Ascending aorta (tissue), 2 donors: ENCODE results near the gene PIM1. TPM values are rescaled to one million over a fixed set of nuclear protein-coding genes. Genes with fewer than 3 reads are reported as not detected.
A peak's percentile ranks its signal among the peaks of the same experiment; 100 is the strongest.

Source experiments
- DNase-seq, 2 donors: peaks; one replicate each; pipeline ENCODE4 v3.0.0-alpha.2; 2019; ENCODE audit warnings: low spot score in 2 of 2
- H3K27ac ChIP-seq, 2 donors: fragments of 200-600 bp; sonication (generic); one replicate each; pipeline ENCODE4 v1.5.1; 2016 to 2017; ENCODE audit warnings: mild to moderate bottlenecking in 1 of 2
- H3K27me3 ChIP-seq: fragments of 200-600 bp; sonication (generic); one replicate; pipeline ENCODE4 v1.5.1; 2017
- H3K36me3 ChIP-seq, 2 donors: fragments of 200-600 bp; sonication (generic); one replicate each; pipeline ENCODE4 v1.5.1; 2016
- H3K4me1 ChIP-seq, 2 donors: fragments of 200-600 bp; sonication (generic); one replicate each; pipeline ENCODE4 v1.5.1; 2016 to 2017; ENCODE audit warnings: mild to moderate bottlenecking in 1 of 2
- H3K4me3 ChIP-seq, 2 donors: fragments of 200-600 bp; sonication (generic); one replicate each; pipeline ENCODE4 v1.5.1; 2016 to 2017; ENCODE audit warnings: mild to moderate bottlenecking in 1 of 2
- H3K9me3 ChIP-seq, 2 donors: fragments of 200-600 bp; sonication (generic); one replicate each; pipeline ENCODE4 v1.5.1; 2016
- intact Hi-C: fragments of 100-400 bp; cut with DNase I; formaldehyde crosslinking; loops from one replicate; pipeline ENCODE4 v1.15.1; 2023
- total RNA-seq: library from RNA; depleted of rRNA; stranded (reverse); fragments of >200 nt; gene quantifications from one replicate; pipeline ENCODE4 v1.1.0, GENCODE V29; 2016
- TF ChIP-seq, protein P1 (sequence below), 3 experiments: fragments of 200-600 bp in 2 of 3; fragments of 450-650 bp in 1 of 3; sonication (generic) in 2 of 3; IDR thresholded peaks; one replicate each; pipeline ENCODE4 v1.5.1; 2016 to 2019; ENCODE audit warnings: antibody characterized with exemption in 3 of 3, mild to moderate bottlenecking in 1 of 3, moderate library complexity in 1 of 3

The PIM1 gene
- total RNA-seq, 1 donor from 2014 or later = 17.7 TPM

DNA sequence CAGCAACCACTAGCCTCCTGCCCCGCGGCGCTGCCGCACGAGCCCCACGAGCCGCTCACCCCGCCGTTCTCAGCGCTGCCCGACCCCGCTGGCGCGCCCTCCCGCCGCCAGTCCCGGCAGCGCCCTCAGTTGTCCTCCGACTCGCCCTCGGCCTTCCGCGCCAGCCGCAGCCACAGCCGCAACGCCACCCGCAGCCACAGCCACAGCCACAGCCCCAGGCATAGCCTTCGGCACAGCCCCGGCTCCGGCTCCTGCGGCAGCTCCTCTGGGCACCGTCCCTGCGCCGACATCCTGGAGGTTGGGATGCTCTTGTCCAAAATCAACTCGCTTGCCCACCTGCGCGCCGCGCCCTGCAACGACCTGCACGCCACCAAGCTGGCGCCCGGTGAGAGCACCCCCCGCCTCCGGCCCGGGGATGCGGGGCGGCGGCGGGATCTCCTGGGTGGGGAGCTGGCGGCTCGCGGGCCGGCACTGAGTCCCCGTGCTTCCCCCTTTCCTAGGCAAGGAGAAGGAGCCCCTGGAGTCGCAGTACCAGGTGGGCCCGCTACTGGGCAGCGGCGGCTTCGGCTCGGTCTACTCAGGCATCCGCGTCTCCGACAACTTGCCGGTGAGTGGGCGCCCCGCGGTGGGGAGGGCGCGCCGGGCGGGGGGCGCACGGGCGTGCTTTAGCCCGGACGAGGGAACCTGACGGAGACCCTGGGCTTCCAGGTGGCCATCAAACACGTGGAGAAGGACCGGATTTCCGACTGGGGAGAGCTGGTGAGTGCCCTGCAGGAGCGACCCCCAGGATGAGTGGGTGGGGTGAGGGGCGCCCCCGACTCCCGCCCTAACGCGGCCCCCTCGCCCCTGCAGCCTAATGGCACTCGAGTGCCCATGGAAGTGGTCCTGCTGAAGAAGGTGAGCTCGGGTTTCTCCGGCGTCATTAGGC is 585 bp downstream of the PIM1 start:
- H3K9me3 ChIP-seq = no peaks in the 10 kb centered on the region
- H3K27me3 ChIP-seq = no peaks in the 10 kb centered on the region
- H3K36me3 ChIP-seq = peaks cover 31 to 33% of the 10 kb centered on the region in 2 donors
- H3K27ac ChIP-seq = peak overlapping the region; percentile 89 to 93
- intact Hi-C loops = loop anchor here (1.0 kb wide), 1 partner anchor 68 kb away; no protein-coding TSS in a partner anchor
- H3K4me3 ChIP-seq = peak overlapping the region; percentile 91 to 92
- H3K4me1 ChIP-seq = peaks cover 0 to 21% of the 10 kb centered on the region in 2 donors
- TF ChIP-seq, protein P1, sequence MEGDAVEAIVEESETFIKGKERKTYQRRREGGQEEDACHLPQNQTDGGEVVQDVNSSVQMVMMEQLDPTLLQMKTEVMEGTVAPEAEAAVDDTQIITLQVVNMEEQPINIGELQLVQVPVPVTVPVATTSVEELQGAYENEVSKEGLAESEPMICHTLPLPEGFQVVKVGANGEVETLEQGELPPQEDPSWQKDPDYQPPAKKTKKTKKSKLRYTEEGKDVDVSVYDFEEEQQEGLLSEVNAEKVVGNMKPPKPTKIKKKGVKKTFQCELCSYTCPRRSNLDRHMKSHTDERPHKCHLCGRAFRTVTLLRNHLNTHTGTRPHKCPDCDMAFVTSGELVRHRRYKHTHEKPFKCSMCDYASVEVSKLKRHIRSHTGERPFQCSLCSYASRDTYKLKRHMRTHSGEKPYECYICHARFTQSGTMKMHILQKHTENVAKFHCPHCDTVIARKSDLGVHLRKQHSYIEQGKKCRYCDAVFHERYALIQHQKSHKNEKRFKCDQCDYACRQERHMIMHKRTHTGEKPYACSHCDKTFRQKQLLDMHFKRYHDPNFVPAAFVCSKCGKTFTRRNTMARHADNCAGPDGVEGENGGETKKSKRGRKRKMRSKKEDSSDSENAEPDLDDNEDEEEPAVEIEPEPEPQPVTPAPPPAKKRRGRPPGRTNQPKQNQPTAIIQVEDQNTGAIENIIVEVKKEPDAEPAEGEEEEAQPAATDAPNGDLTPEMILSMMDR (IDR thresholded peaks at IDR 0.05) = peak in 2 of 3 experiments; percentile 36 to 47
- peak in 1 of 2 donors; percentile 82 for DNase-seq

GRCh38 chr6:37171201-37171969 is 1.4 kb downstream of the PIM1 start:
- intact Hi-C loops = no loop called here
- TF ChIP-seq, protein P1 (IDR thresholded peaks at IDR 0.05) = no peak
- DNase-seq = peak in 1 of 2 donors; percentile 81
- Histone ChIP-seq H3K27me3 (no peaks in the 10 kb centered on the region), H3K4me3 (peak overlapping the region; percentile 91 to 92), H3K9me3 (no peaks in the 10 kb centered on the region), H3K4me1 (peaks cover 0 to 21% of the 10 kb centered on the region in 2 donors), H3K27ac (peak overlapping the region; percentile 89 to 93), H3K36me3 (peaks cover 34 to 37% of the 10 kb centered on the region in 2 donors)

DNA sequence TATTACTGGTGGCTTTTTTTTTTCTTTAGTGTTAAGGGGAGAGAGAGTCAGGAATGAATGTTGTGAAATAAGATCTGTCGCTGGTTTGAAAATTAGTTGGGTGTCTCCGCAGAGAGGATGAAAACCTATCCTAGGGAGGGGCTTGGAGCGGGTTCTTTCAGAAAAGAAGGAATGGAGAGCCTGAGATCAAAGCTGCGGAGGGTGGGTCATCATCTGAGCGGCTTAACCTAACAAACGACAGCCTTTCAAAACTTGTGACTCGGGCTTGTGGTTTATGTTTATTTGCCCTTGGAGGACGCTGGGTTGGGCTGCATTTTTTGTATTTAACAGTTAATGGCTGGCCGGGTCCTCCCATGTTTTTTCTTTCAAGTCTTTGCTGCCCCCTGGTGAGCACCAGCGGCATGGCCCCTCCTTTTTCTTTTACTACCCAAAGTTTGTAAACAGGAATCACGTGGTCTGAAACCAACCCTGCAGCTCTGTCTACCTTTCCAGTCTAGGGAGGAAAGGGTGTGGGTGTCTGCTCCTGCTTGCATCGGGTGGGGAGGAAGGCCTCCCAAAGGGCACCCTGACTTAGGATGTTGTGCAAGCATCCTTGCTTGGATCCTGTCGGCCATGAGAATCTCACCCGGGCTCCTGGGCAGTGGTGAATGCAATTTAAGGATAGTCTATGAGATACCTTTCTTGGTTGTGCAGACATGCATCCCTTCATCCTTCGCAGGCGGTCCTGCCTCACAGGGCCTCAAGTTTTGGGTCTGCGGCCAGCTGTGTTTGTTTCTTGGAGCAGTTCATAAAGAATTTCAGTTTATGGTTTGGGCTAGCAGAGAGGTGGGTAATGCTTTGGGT is 2.2 kb downstream of the PIM1 start:
- Histone ChIP-seq H3K9me3 (no peaks in the 10 kb centered on the region), H3K36me3 (peaks cover 34 to 37% of the 10 kb centered on the region in 2 donors), H3K4me1 (peaks cover 0 to 21% of the 10 kb centered on the region in 2 donors), H3K27ac (peak overlapping the region; percentile 89 to 93), H3K27me3 (no peaks in the 10 kb centered on the region), H3K4me3 (peak overlapping the region; percentile 91 to 92)
- intact Hi-C loops = loop anchor here (1.0 to 2.0 kb wide), 4 partner anchors 44 to 185 kb away; partner anchors contain the start of gene MTCH1
- peak; percentile 74 to 96 for DNase-seq
- TF ChIP-seq, protein P1 (IDR thresholded peaks at IDR 0.05) = peak; percentile 92 to 97 (median 93)

DNA sequence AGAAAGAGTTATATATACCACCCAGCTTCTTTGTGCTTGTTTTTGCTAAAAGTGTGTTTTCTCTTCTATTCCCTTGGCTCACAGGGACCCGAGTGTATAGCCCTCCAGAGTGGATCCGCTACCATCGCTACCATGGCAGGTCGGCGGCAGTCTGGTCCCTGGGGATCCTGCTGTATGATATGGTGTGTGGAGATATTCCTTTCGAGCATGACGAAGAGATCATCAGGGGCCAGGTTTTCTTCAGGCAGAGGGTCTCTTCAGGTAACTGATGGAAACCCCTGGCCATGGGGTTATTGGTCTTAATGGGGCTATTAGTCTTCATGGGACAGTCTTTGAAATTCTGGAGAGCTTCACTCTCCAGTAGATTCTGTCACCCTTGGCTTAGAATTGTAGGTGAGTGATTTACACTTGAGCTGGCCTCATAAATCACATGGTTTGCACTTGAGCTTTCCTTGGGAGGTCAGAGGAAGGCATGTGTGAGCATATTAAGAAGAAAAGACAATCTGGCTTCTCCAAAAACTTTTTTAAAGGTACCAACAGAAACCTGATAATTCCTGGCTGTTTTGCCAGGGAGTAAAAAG is 3.0 kb downstream of the PIM1 start:
- intact Hi-C loops = loop anchor here (1.0 to 2.0 kb wide), 5 partner anchors 37 to 186 kb away; partner anchors contain the start of gene MTCH1
- Histone ChIP-seq H3K27ac (peak overlapping the region in 1 of 2 donors; percentile 11), H3K36me3 (peaks cover 34 to 37% of the 10 kb centered on the region in 2 donors), H3K27me3 (no peaks in the 10 kb centered on the region), H3K4me3 (peak overlapping the region; percentile 91 to 92), H3K9me3 (no peaks in the 10 kb centered on the region), H3K4me1 (peaks cover 0 to 21% of the 10 kb centered on the region in 2 donors)
- TF ChIP-seq, protein P1 (IDR thresholded peaks at IDR 0.05) = no peak
- peak in 1 of 2 donors; percentile 34 for DNase-seq
